Upper lobe of left lung (tissue), 4 donors: ENCODE results near the gene ACSM3.

Source experiments
- EP300 ChIP-seq, 4 donors: sonication (generic); formaldehyde crosslinking; IDR thresholded peaks; one replicate each; pipeline ENCODE4 v1.5.1; 2017; ENCODE audit warnings: antibody characterized with exemption in 4 of 4, control low read depth in 2 of 4
- POLR2A ChIP-seq, 4 donors: fragments of 450-650 bp; IDR thresholded peaks; one replicate each; pipeline ENCODE4 v1.5.1; 2016 to 2017; ENCODE audit warnings: antibody characterized with exemption in 4 of 4, mild to moderate bottlenecking in 2 of 4
- POLR2AphosphoS5 ChIP-seq, 2 donors: sonication (generic); formaldehyde crosslinking; IDR thresholded peaks; one replicate each; pipeline ENCODE4 v1.5.1; 2017; ENCODE audit warnings: antibody characterized with exemption in 2 of 2
- TF ChIP-seq, protein P1 (sequence below), 6 experiments: fragments of 450-650 bp in 4 of 6; fragments of 200-600 bp in 2 of 6; sonication (generic) in 2 of 6; IDR thresholded peaks; one replicate each; pipeline ENCODE4 v1.5.1; 2016 to 2019; ENCODE audit warnings: antibody characterized with exemption in 6 of 6

DNA sequence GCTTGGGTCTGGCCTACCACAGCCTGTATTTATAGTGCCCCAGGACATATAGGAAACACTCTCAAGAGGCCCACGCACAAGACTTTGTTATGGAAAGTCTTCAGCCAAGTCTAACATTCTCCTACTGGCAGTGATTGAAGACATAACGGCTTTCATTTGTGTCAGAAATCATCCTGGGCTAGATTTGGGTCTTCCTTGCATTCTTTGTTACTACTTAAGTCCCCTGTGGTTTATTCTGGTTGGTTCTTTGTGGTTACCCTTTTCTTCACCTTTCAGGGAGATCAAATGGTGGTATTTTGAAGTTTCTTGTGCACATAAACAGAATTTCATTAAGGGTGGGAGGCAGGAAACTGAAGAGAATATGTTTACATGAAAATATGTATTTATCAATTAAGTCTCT lies 80.2 kb downstream of the ACSM3 start:
- TF ChIP-seq POLR2AphosphoS5 (IDR thresholded peaks at IDR 0.05) (no peak), POLR2A (IDR thresholded peaks at IDR 0.05) (no peak), EP300 (IDR thresholded peaks at IDR 0.05) (no peak)
- TF ChIP-seq, protein P1, sequence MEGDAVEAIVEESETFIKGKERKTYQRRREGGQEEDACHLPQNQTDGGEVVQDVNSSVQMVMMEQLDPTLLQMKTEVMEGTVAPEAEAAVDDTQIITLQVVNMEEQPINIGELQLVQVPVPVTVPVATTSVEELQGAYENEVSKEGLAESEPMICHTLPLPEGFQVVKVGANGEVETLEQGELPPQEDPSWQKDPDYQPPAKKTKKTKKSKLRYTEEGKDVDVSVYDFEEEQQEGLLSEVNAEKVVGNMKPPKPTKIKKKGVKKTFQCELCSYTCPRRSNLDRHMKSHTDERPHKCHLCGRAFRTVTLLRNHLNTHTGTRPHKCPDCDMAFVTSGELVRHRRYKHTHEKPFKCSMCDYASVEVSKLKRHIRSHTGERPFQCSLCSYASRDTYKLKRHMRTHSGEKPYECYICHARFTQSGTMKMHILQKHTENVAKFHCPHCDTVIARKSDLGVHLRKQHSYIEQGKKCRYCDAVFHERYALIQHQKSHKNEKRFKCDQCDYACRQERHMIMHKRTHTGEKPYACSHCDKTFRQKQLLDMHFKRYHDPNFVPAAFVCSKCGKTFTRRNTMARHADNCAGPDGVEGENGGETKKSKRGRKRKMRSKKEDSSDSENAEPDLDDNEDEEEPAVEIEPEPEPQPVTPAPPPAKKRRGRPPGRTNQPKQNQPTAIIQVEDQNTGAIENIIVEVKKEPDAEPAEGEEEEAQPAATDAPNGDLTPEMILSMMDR (IDR thresholded peaks at IDR 0.05): no peak
